GM12873 (cell line): ENCODE measurements around the gene OTUD7B.
A peak's percentile ranks its signal among the peaks of the same experiment; 100 is the strongest.

Experiments used
- TF ChIP-seq, protein P1 (sequence below): IDR thresholded peaks from 2 replicates; pipeline ENCODE4 v1.5.1; 2012; ENCODE audit warnings: low read depth, mild to moderate bottlenecking, moderate library complexity, low read length, control low read depth; ENCODE audit not compliant: insufficient read depth; ENCODE audit errors: missing control alignments

Gene OTUD7B

GRCh38 chr1:149888247-149888998, 122.1 kb downstream of the OTUD7B start:
- TF ChIP-seq, protein P1, sequence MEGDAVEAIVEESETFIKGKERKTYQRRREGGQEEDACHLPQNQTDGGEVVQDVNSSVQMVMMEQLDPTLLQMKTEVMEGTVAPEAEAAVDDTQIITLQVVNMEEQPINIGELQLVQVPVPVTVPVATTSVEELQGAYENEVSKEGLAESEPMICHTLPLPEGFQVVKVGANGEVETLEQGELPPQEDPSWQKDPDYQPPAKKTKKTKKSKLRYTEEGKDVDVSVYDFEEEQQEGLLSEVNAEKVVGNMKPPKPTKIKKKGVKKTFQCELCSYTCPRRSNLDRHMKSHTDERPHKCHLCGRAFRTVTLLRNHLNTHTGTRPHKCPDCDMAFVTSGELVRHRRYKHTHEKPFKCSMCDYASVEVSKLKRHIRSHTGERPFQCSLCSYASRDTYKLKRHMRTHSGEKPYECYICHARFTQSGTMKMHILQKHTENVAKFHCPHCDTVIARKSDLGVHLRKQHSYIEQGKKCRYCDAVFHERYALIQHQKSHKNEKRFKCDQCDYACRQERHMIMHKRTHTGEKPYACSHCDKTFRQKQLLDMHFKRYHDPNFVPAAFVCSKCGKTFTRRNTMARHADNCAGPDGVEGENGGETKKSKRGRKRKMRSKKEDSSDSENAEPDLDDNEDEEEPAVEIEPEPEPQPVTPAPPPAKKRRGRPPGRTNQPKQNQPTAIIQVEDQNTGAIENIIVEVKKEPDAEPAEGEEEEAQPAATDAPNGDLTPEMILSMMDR, result peak; percentile 74
